Suppressor macrophage (primary cell): ENCODE measurements around the gene MPG.

ENCODE experiments used
- DNase-seq, 4 experiments: peaks; one replicate each; pipeline ENCODE4 v3.0.0-alpha.2; 2020 to 2022

Gene MPG

GRCh38 chr16:66309-67182 lies 11.5 kb upstream of the MPG start:
- DNase-seq = no peak

- DNase-seq = no peak
Observed at GRCh38 chr16:67183-67791, 10.7 kb upstream of the MPG start.

GRCh38 chr16:67884-68789 lies 9.9 kb upstream of the MPG start:
- DNase-seq = no peak

GRCh38 chr16:69181-69580 lies 8.8 kb upstream of the MPG start:
- DNase-seq = no peak

- DNase-seq = no peak
Observed at GRCh38 chr16:71210-71539, 6.8 kb upstream of the MPG start.

GRCh38 chr16:71540-72401 lies 6.3 kb upstream of the MPG start:
- peak in 2 of 4 experiments; percentile 37 to 55 for DNase-seq

GRCh38 chr16:72561-73548 lies 5.2 kb upstream of the MPG start, which contains the start of gene RHBDF1:
Gene RHBDF1 (minus strand): TSS chr16:72631. CDS start chr16:65015, 7,616 bp downstream.
- peak in 3 of 4 experiments; percentile 53 to 86 (median 79) for DNase-seq

DNA sequence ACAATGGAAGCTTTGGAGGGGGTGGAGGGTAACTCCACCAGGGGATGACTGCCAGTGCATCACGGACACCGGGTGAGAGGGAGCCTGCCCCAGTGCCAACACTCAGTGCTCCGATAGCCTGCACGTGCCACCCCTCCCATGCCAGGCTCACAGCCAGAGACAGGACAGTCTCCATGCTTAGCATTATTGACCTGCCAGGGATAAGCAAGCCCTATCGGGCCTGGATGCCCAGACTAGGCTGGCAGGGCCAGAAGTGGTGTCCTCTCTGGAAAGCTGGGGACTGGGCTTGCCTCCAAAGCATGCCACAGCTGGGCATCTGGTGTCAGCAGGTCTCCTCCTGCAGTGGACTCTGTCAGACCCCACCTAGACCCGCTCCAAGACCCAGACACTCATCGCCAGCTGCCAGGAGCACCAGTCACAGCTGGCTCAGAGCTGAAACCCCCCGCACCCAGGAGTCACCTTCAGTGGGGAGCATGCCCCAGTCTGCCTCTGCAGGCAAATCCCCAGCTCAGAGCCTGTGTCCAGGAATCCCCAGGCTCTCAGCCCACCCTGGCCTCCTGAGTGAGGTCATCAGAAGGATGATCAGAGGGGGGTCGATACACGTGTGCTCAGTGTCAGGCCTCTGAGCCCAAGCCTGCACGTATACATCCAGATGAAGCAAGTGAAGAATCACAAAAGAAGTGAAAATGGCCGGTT lies 3.8 kb upstream of the MPG start:
- DNase-seq = no peak

DNA sequence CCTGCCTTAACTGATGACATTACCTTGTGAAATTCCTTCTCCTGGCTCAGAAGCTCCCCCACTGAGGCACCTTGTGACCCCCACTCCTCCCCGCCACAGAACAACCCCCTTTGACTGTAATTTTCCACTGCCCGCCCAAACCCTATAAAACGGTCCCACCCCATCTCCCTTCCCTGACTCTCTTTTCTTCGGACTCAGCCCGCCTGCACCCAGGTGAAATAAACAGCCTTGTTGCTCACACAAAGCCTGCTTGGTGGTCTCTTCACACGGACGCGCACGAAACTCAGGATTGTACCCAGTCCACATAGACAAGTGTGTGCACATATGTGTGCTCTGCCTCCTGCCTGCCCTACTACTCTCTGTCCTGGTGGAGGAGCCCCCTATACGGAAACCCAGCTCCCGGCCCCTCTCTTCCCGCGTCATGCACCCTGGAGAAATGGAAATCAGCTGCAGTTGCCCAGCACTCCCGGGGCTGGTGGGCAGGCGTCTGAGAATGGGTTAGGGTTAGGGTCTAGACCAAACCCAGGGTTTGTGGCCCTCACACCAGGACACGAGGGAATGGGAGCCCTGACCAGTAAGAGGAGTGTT lies 3.2 kb upstream of the MPG start:
- DNase-seq = no peak

DNA sequence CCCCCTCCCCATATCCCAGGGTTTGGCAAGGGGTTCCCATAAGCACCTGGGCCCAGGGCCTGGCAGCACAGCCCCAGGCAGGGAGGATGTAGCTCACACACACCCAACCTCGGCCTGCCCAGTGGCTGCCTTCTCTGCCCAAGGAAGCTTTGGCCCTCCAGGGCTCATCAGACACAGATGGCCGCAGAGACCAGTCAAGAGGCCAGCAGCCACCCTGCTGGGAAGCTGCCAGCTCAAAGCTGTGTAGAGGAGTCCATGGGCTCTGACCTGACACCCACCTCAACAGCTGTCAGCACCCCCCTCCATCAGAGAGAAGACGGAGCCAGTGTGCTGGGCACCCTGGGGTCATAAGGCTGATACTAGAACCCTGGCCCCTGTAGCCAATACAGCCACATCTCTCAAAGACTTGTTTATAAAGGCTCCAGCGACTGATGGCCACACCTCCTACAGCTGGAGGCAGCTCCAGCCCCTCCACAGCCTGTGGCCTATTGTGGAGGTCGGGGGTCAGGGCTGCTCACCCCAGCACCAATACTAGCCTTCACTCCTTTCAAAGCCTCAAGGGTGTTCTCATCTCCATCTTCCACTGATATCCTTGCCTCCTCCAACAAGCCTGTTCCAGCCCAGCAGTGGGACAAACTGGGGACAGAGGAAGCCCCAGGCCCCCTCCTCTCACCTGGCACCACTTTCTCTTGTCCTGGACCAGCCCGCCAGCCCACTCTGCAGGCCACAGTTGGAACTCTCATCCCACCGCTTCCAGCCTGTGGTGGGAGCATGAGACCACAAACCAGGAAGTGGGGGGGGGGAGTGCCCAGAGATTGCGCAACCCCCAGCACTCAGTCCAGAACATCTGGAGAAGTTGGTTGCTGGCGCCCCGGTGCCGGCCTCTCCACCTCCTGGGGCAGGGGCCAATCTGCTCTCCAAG lies 2.2 kb upstream of the MPG start:
- peak; percentile 80 to 90 (median 86) for DNase-seq

- DNase-seq = peak; percentile 36 to 65 (median 48)
Observed at GRCh38 chr16:76535-77272, 1.3 kb upstream of the MPG start.

DNA sequence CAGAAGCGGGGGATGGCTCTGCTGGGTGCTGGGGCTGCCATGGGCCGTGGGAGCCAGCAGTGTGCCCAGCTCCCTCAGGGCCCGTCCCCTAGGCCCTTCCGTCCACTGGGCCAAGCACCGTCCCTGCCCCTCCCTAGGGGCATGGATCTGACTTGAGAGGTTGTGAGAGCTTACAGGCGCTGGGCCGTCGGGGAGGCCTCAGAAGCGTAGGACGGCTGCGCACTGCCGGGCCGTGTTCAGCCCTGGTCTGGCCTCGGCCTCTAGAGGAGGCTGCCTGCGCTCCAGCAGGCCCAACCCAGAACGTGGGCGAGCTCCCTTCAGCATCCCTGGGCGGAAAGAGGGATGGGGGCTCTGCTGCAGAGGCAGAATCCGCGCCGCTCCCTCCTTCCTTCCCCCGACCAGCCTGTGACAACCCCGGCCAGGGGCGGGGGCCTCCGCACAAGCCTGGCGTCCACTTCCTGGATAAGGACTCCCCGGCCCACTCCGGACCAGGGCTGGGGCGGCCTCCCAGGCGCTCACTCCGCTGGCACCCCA lies 685 bp upstream of the MPG start:
- DNase-seq = peak; percentile 53 to 74 (median 67)

DNA sequence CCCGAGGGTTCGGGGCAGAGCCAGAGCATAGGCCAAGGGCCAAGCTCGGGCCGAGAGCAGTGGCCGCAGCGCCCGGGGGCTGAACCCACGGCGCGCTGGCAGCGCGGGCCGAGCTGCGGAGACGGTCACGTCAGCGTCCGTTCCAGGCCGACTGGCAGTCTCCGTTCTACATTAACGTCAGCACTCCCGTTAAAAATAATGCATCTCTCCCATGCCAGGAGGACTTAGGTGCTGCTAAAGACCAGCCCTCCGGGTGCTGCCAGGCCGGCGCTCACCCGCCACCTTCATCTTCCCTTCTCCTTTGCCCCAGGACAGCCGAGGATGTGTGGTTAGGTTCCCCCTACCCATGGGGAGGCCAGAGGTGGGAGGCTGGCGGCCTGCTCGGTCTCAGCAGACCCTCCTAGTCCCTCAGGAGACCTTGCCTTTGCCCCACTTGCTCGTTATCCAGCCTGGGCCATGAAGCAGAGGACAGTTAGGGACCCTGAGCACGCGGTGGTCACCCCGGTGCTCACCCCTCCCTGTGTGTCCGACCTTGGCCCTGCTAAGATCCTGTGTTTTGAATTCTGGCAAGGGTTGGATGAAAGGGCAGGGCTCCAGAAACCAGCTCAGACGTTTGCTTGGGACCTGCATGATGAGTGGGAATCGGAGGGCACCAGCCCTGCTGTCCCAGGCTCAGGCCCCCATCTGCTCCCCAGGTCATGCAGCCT lies 572 bp downstream of the MPG start:
- peak in 3 of 4 experiments; percentile 41 to 65 (median 48) for DNase-seq

DNA sequence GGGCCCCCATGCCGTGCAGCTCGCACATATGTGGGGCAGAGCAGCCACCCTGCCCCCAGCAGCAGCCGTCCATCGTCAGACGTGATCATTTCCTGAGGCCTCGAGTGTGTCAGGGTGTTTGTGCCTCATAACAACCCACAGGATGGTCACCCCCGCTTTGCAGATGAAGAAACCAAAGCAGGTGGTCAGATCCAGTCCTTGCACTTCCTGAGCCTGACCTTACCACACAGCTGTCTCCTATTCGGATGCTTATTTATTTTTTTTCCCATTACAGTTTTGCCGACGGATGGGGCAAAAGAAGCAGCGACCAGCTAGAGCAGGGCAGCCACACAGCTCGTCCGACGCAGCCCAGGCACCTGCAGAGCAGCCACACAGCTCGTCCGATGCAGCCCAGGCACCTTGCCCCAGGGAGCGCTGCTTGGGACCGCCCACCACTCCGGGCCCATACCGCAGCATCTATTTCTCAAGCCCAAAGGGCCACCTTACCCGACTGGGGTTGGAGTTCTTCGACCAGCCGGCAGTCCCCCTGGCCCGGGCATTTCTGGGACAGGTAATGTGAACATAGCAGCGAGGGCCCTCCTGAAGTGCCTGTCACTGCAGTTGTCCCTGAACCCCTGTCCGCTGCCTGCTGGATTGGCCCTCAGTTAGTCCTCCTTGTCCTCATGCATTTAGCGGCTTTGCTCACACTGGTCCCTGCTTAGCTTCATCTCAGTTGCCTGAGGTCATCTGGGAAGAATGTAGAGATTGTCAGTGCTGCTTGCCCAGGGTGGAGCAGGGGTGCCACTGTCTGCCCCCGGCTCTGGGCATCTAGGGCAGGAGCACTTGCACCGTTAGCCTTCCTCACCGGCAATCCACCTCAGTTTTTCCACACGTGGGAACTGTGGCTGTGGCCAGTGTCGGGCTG lies 1.4 kb downstream of the MPG start:
- DNase-seq = peak; percentile 50 to 81 (median 76)

DNA sequence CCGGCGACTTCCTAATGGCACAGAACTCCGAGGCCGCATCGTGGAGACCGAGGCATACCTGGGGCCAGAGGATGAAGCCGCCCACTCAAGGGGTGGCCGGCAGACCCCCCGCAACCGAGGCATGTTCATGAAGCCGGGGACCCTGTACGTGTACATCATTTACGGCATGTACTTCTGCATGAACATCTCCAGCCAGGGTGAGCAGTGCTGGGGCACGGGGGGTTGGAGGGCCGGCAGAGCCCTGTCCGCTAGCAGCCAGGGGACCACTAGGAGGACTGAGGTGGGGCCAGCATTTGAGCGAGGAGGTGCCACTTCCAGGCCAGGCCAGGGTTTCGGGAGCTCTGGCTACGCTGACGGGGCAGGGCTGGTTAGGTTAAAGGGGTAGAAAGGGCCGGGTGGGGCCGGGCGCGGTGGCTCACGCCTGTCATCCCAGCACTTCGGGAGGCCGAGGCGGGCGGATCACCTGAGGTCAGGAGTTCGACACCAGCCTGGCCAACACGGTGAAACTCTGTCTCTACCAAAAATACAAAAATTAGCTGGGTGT lies 5.1 kb downstream of the MPG start:
- DNase-seq = no peak
